DND-41 (cell line): ENCODE measurements around the gene TMEM208.

Source experiments
- ATAC-seq: fragments of 200-7000 bp; cut with Tn5 transposase; 3 replicates; pipeline ENCODE4 v1.9.1; 2021; ENCODE audit warnings: low read depth; ENCODE audit not compliant: insufficient read depth
- DNase-seq: peaks from one replicate; pipeline ENCODE4 v3.0.0-alpha.2; 2020
- H2AFZ ChIP-seq: 2 replicates; pipeline ENCODE4 v1.6.0; 2012; ENCODE audit warnings: low read depth, low read length
- H3K27ac ChIP-seq: 2 replicates; pipeline ENCODE4 v1.5.1; 2012; ENCODE audit warnings: low read length, inconsistent platforms
- H3K27me3 ChIP-seq: fragments of 200-600 bp; sonication (generic); 2 replicates; pipeline ENCODE4 v1.6.0; 2012; ENCODE audit warnings: low read length, mild to moderate bottlenecking, inconsistent platforms; ENCODE audit not compliant: insufficient read depth, poor library complexity
- H3K36me3 ChIP-seq: 2 replicates; pipeline ENCODE4 v1.5.1; 2012; ENCODE audit warnings: low read length, inconsistent platforms; ENCODE audit not compliant: insufficient read depth
- H3K4me1 ChIP-seq: 2 replicates; pipeline ENCODE4 v1.5.1; 2012; ENCODE audit warnings: mild to moderate bottlenecking, low read length; ENCODE audit not compliant: insufficient read depth
- H3K4me2 ChIP-seq: 2 replicates; pipeline ENCODE4 v1.6.0; 2012; ENCODE audit warnings: mild to moderate bottlenecking, moderate library complexity, low read length, inconsistent platforms; ENCODE audit not compliant: insufficient read depth
- H3K4me3 ChIP-seq, 2 experiments: fragments of 200-600 bp in 1 of 2; shearing (Covaris generic) in 1 of 2; 2 replicates each; pipeline ENCODE4 v1.5.1; 2012 to 2016; ENCODE audit warnings: inconsistent platforms in 2 of 2, low read length in 2 of 2, mild to moderate bottlenecking in 2 of 2, low read depth in 1 of 2, moderate library complexity in 1 of 2
- H3K79me2 ChIP-seq: 2 replicates; pipeline ENCODE4 v1.6.0; 2012; ENCODE audit warnings: low read length, inconsistent platforms; ENCODE audit not compliant: insufficient read depth
- H3K9ac ChIP-seq: 2 replicates; pipeline ENCODE4 v1.6.0; 2012; ENCODE audit warnings: low read depth, mild to moderate bottlenecking, inconsistent platforms, low read length, moderate library complexity
- H3K9me3 ChIP-seq: 2 replicates; pipeline ENCODE4 v1.5.1; 2012; ENCODE audit warnings: low read length, moderate library complexity, mild to moderate bottlenecking, inconsistent platforms; ENCODE audit not compliant: insufficient read depth, severe bottlenecking
- H4K20me1 ChIP-seq: 2 replicates; pipeline ENCODE4 v1.6.0; 2012; ENCODE audit warnings: low read length; ENCODE audit not compliant: insufficient read depth
- CTCF ChIP-seq: IDR thresholded peaks from 2 replicates; pipeline ENCODE4 v1.5.1; 2012; ENCODE audit warnings: borderline replicate concordance, low read length, moderate library complexity, mild to moderate bottlenecking; ENCODE audit not compliant: poor library complexity, severe bottlenecking; ENCODE audit errors: extremely low read depth
- EZH2 ChIP-seq: IDR thresholded peaks from 3 replicates; pipeline ENCODE4 v1.6.1; 2012; ENCODE audit warnings: borderline replicate concordance, low read depth, mild to moderate bottlenecking, moderate library complexity, low read length, inconsistent platforms; ENCODE audit not compliant: severe bottlenecking

TMEM208 gene

GRCh38 chr16:67226804-67227566, at the start of gene TMEM208:
Gene TMEM208, plus strand, starts transcription at chr16:67227130. Its CDS starts 89 bp downstream, at chr16:67227219.
- peak within 1 kb of the TSS; percentile 81 for H3K27ac ChIP-seq
- H3K27me3 ChIP-seq: no peaks in the 10 kb centered on the region
- H3K79me2 ChIP-seq: peaks cover 28% of the 10 kb centered on the region
- H3K36me3 ChIP-seq: peaks cover 48% of the 10 kb centered on the region
- H2AFZ ChIP-seq: peak within 1 kb of the TSS; percentile 93
- H4K20me1 ChIP-seq: peaks cover 22% of the 10 kb centered on the region; the same call in 1 of the 2 replicates
- peak within 1 kb of the TSS; percentile 77 to 89 for H3K4me3 ChIP-seq
- ATAC-seq (peak; percentile 92), DNase-seq (peak; percentile 98)
- peak within 1 kb of the TSS; percentile 98 for H3K4me2 ChIP-seq
- H3K4me1 ChIP-seq: peaks cover 33% of the 10 kb centered on the region
- H3K9ac ChIP-seq: peak within 1 kb of the TSS; percentile 78
- no peaks in the 10 kb centered on the region for H3K9me3 ChIP-seq
- TF ChIP-seq CTCF (peak; percentile 46), EZH2 (no peak)

GRCh38 chr16:67177743-67178699, 48.9 kb upstream of the TMEM208 start:
- TF ChIP-seq CTCF: no peak
- TF ChIP-seq EZH2: no peak
- H3K4me1 ChIP-seq: peaks cover 42% of the 10 kb centered on the region
- no peak overlapping the region for H3K27ac ChIP-seq
- peaks cover 24% of the 10 kb centered on the region for H3K79me2 ChIP-seq
- no peak overlapping the region for H3K4me2 ChIP-seq
- peaks cover 3% of the 10 kb centered on the region for H3K27me3 ChIP-seq
- H4K20me1 ChIP-seq: peaks cover 18% of the 10 kb centered on the region
- H3K9me3 ChIP-seq: no peaks in the 10 kb centered on the region
- H2AFZ ChIP-seq: no peak overlapping the region
- H3K36me3 ChIP-seq: no peaks in the 10 kb centered on the region
- H3K9ac ChIP-seq: no peak overlapping the region
- H3K4me3 ChIP-seq: no peak overlapping the region
- ATAC-seq (no peak), DNase-seq (no peak)

GRCh38 chr16:67179421-67180080, 47.4 kb upstream of the TMEM208 start:
- H3K36me3 ChIP-seq: no peaks in the 10 kb centered on the region
- H2AFZ ChIP-seq: no peak overlapping the region
- no peak for DNase-seq
- peaks cover 42% of the 10 kb centered on the region for H3K4me1 ChIP-seq
- no peak overlapping the region for H3K27ac ChIP-seq
- no peak for ATAC-seq
- TF ChIP-seq EZH2 (no peak), CTCF (peak; percentile 45)
- no peaks in the 10 kb centered on the region for H3K27me3 ChIP-seq
- no peak overlapping the region; the same call in 1 of the 2 replicates for H3K9ac ChIP-seq
- H4K20me1 ChIP-seq: peaks cover 14% of the 10 kb centered on the region
- H3K4me2 ChIP-seq: no peak overlapping the region
- peaks cover 28% of the 10 kb centered on the region for H3K79me2 ChIP-seq
- H3K4me3 ChIP-seq: no peak overlapping the region
- no peaks in the 10 kb centered on the region for H3K9me3 ChIP-seq
